ENCODE results near the gene ATP9B.

DNA sequence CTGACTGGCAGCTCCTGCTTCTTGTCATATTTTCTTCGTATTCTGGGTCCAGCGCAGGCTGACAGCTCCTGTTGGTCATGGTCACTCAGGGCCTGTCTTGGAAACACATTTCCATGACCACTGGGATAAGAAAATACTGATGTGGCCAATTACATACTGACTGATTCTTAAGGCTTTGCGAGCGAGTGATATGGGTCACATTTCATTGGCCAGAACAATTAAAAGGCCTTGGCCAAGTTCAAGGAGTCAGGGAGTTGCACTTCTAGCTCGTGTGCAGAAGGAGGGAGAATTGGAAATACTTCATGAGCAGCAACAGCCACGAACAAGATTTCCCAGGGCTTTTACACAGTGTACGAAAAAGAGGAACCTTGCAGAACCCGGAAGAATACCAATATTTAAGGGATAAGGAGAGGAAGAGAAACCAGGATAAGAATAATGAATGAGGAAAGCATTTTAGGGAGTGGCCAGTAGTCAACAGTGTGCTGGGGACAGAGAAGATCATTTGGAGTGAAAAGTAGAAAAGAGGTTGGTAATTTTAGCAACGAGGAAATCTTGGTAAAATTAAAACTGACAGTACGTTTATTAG is 149.5 kb downstream of the ATP9B start:
- TF ChIP-seq POLR2A (IDR thresholded peaks at IDR 0.05; ENCODE audit: low read depth, low read length), result no peak
- TF ChIP-seq POLR2AphosphoS5 (IDR thresholded peaks at IDR 0.05; ENCODE audit: low read depth, low read length), result no peak
- TF ChIP-seq POU2F2 (IDR thresholded peaks at IDR 0.05; ENCODE audit: low read depth, low read length), result no peak
- no peak for TF ChIP-seq PAX5 (IDR thresholded peaks at IDR 0.05; ENCODE audit: insufficient read depth, low read length, severe bottlenecking)
- TF ChIP-seq TAF1 (IDR thresholded peaks at IDR 0.05; ENCODE audit: low read depth, low read length), result no peak

Data from GM12891 (cell line).